Measurements from ENCODE around the gene TBC1D7.

The TBC1D7 gene

DNA sequence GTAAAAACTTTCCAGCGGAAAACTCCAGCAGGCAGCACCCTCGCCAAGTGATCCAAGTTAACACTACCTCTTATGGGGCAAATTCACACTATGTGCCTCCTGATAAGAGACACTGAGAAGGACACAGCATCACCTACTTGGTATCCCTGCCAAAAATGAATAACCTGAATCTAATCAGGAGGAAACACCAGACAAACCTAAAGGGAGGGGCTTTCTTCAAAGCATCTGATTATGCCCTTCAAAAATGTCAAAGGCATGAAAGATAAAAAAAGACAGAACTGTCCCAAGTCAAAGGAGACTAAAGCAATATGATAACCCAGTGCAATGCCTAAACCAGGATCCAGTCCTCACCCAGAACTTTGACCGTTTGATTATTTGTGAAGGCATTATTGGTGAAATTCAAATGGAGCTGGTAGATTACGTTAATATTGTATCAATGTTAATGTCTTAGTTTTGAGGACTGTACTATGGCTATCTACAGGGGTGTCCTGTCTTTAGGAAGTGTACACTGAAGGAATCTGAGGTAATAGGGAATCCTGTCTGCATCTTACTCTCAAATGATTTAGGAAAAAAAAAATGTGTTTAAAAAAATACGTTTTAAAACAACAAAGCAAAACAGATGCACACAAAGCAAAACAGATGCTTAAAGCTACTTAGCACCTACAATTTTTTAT lies 8.3 kb downstream of the TBC1D7 start:
- no peak for DNase-seq (ENCODE audit: low read depth)

GRCh38 chr6:13318821-13319220 lies 9.5 kb downstream of the TBC1D7 start:
- DNase-seq (ENCODE audit: low read depth) = no peak

- DNase-seq (ENCODE audit: low read depth) = no peak
Measured at GRCh38 chr6:13315896-13316295, 12.4 kb downstream of the TBC1D7 start.

- DNase-seq (ENCODE audit: low read depth) = no peak
Measured at GRCh38 chr6:13314806-13315205, 13.5 kb downstream of the TBC1D7 start.

DNA sequence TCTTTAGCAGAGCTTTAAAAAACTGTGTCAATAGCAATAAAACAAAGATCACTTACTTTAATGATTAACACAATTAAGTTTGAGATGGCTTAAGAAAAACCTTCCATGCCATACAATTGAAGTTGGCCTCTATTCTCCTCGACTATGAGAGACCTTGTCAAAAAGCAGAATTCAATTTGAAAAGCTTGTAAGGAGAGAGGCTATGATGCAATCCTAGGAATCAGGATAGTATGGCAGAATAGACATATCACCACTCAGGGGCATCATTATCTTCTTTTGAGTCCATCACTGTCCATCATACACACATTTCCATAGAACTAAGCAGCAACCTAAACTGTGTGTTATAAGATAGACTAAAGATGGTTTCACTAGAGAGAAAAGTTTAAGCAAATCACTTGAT lies 17.2 kb downstream of the TBC1D7 start:
- DNase-seq (ENCODE audit: low read depth) = no peak

- no peak for DNase-seq (ENCODE audit: low read depth)
Measured at GRCh38 chr6:13308332-13308731, 20.0 kb downstream of the TBC1D7 start.

- peak; percentile 96 for DNase-seq (ENCODE audit: low read depth)
Measured at GRCh38 chr6:13307508-13307995, 20.8 kb downstream of the TBC1D7 start.

- DNase-seq (ENCODE audit: low read depth) = no peak
Measured at GRCh38 chr6:13305791-13306190, 22.5 kb downstream of the TBC1D7 start.

DNA sequence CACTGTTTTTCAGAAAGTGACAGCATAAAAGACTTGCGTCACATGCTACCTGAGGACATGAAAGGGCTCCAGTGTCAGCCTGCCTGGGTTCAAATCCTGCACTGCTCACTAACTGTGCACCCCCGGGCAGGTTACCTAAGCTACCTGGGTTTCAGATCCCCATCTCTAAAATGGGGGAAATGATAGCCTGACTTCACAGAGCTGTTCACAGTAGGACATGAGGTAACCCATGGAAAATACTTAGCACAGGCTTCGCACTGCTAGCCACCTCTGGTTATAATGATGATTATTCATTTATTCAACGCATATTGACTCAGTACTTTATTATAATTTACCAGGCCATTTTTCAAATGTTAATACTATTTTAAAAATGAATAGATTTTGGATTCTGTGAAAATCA lies 23.0 kb downstream of the TBC1D7 start:
- DNase-seq (ENCODE audit: low read depth) = no peak

- peak; percentile 28 for DNase-seq (ENCODE audit: low read depth)
Measured at GRCh38 chr6:13304580-13305260, 23.6 kb downstream of the TBC1D7 start.

GRCh38 chr6:13304101-13304500 lies 24.2 kb downstream of the TBC1D7 start:
- DNase-seq (ENCODE audit: low read depth) = peak; percentile 49

- DNase-seq (ENCODE audit: low read depth) = peak; percentile 90
Measured at GRCh38 chr6:13303668-13304017, 24.7 kb downstream of the TBC1D7 start.

- DNase-seq (ENCODE audit: low read depth) = peak; percentile 99
Measured at GRCh38 chr6:13302751-13303667, 25.3 kb downstream of the TBC1D7 start.

DNA sequence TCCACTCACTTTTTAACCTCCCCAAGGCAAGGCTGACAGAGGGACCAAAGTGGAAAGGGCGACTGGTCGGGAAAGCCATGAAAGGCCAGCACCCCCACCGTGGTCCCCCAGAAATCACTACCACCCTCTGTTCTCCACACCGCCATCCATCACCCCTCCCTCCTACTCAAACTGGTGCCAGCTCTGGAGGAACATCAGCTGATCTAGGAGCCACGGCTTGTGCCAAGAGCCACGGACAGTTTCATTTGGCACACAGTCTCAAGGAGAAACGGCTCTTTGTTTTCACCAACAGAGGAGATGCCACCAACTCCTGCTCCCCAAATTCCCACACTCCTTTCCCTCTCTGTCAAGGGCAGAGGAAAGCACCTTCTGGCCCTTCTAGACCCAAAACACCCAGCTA lies 26.0 kb downstream of the TBC1D7 start:
- DNase-seq (ENCODE audit: low read depth) = no peak

- DNase-seq (ENCODE audit: low read depth) = no peak
Measured at GRCh38 chr6:13300643-13301590, 27.4 kb downstream of the TBC1D7 start.

DNA sequence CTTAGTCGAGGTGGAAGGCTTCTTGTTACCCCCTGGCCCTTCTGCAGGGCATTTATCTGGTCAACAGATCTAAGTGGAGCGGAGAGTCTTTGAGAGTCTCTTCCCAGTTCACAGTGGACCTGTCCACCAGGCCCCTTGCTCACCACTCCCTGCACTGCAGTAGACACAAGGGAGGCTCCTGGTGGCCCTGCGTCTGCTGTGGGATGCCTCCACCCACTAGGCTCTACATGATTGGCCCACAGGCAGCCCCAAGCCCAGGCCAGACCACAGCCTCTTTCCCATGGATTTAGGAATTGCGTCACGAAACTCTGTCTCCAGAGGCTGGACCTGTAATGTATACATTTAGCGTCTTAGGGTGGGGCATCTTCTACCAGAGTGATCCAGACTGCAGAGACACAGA lies 28.4 kb downstream of the TBC1D7 start:
- DNase-seq (ENCODE audit: low read depth) = no peak

DNA sequence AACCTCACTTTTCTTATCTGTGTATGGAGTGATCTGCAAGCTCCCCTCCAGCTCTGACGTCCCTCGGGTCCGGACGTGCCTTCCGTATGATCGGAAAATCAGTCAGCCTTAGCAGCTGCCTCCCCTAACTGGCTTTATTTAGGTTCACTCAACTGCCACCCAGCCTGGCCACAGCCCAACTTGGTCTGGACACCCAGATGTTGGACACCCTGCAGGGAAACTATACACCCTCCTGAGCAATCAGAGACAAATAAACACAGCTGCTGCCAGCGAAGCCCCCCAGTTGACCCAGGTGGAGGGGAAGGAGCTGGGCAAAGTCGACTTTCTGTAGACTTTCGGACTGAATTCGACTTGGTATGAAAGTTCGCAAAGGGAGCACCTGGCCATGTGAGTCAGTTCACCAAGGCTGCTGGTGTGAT lies 28.9 kb downstream of the TBC1D7 start:
- no peak for DNase-seq (ENCODE audit: low read depth)

GRCh38 chr6:13298446-13298845 lies 29.9 kb downstream of the TBC1D7 start:
- no peak for DNase-seq (ENCODE audit: low read depth)

DNA sequence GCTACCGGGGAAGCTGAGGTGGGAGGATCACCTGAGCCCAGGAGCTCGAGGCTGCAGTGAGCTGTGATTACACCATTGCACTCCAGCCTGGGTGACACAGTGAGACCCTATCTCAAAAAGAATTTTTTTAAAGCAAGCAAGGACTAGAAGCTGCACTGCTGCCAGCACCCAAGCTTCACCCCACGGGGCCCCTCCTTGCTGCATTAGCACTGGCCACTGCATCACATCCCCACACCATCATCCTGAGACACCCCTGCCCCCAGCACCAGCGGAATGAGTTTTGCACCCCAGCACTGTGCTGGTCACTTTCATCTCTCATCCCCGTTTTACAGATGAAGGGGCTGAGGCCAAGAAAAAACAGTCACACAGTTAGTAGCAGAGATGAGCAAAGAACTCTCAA lies 30.9 kb downstream of the TBC1D7 start:
- no peak for DNase-seq (ENCODE audit: low read depth)

GRCh38 chr6:13296536-13296997 lies 31.8 kb downstream of the TBC1D7 start:
- no peak for DNase-seq (ENCODE audit: low read depth)

DNA sequence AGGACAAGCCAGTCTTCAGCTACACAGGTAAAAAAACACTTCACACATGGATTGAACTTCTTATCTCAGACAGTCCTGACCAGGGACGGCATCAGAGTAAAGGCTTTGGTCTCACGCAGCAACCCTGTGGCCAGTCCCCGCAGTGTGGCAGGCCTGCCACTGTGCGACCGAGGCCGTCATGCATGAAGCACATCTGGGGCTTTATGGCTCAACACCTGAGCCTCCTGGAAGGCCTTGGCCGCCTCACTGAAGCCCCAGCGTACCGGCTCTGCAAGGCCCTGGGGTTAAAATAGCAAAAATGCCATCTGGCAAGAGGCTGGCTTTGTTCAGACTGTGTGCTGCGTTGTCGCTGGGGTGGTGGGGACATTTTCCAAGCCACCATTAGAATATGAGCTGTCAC lies 32.8 kb downstream of the TBC1D7 start:
- no peak for DNase-seq (ENCODE audit: low read depth)
